Lower leg skin (tissue), 4 donors: ENCODE data around the gene PPP6R3. TPM values are rescaled to one million over a fixed set of nuclear protein-coding genes. Genes with fewer than 3 reads are reported as not detected.

ENCODE experiments used
- DNase-seq, 2 donors: peaks; one replicate each; pipeline ENCODE4 v3.0.0-alpha.2; 2019; ENCODE audit warnings: low spot score in 2 of 2
- H3K4me3 ChIP-seq: fragments of 200-600 bp; sonication (generic); 2 replicates; pipeline ENCODE4 v1.5.1; 2017; ENCODE audit warnings: mild to moderate bottlenecking, low read depth; ENCODE audit not compliant: poor library complexity, severe bottlenecking
- CTCF ChIP-seq, 3 donors: fragments of 450-650 bp; IDR thresholded peaks; one replicate each; pipeline ENCODE4 v1.5.1; 2016; ENCODE audit warnings: antibody characterized with exemption in 3 of 3, mild to moderate bottlenecking in 3 of 3, moderate library complexity in 2 of 3
- POLR2A ChIP-seq, 2 donors: fragments of 450-650 bp; IDR thresholded peaks; one replicate each; pipeline ENCODE4 v1.6.1; 2016 to 2017; ENCODE audit warnings: antibody characterized with exemption in 2 of 2, mild to moderate bottlenecking in 1 of 2, moderate library complexity in 1 of 2
- WGBS, 2 donors: methylation state at CpG; one replicate each; pipeline ENCODE4 v1.1.5; 2018; 5-methylcytosine and 5-hydroxymethylcytosine counted together
- intact Hi-C: fragments of 100-400 bp; cut with DNase I; formaldehyde crosslinking; loops from one replicate; pipeline ENCODE4 v1.15.0; 2023; ENCODE audit warnings: low total_unique reads
- total RNA-seq, 4 donors: library from RNA; depleted of rRNA; stranded (reverse); fragments of >200 nt; gene quantifications; one replicate each; pipeline ENCODE4 v1.1.0, GENCODE V29; 2016

The PPP6R3 gene
- total RNA-seq, 4 donors from 2014 or later = 74.2 to 119 (median 88.6) TPM

GRCh38 chr11:68441466-68442230 is 18.9 kb upstream of the PPP6R3 start:
- TF ChIP-seq POLR2A (IDR thresholded peaks at IDR 0.05) (no peak), CTCF (IDR thresholded peaks at IDR 0.05) (no peak)
- intact Hi-C loops = no loop called here
- no peak for DNase-seq
- WGBS, 2 donors = 64 to 69% methylated on average over 6 of the region's 6 CpGs
- H3K4me3 ChIP-seq = no peak overlapping the region

- TF ChIP-seq CTCF (IDR thresholded peaks at IDR 0.05) (no peak), POLR2A (IDR thresholded peaks at IDR 0.05) (no peak)
- intact Hi-C loops = no loop called here
- 77 to 93% methylated on average over 8 to 10 of the region's 10 CpGs for WGBS, 2 donors
- no peak for DNase-seq
- no peak overlapping the region for H3K4me3 ChIP-seq
These were observed 18.1 kb upstream of the PPP6R3 start for GRCh38 chr11:68442433-68442832.

- H3K4me3 ChIP-seq = no peak overlapping the region
- intact Hi-C loops = no loop called here
- DNase-seq = no peak
- WGBS, 2 donors = 61 to 74% methylated on average over 5 to 6 of the region's 6 CpGs
- TF ChIP-seq POLR2A (IDR thresholded peaks at IDR 0.05) (no peak), CTCF (IDR thresholded peaks at IDR 0.05) (no peak)
These were observed 16.0 kb upstream of the PPP6R3 start for GRCh38 chr11:68444566-68444965.

- TF ChIP-seq CTCF (IDR thresholded peaks at IDR 0.05) (no peak), POLR2A (IDR thresholded peaks at IDR 0.05) (no peak)
- intact Hi-C loops = no loop called here
These were observed 15.0 kb upstream of the PPP6R3 start for GRCh38 chr11:68445531-68446035.

GRCh38 chr11:68446046-68446725 is 14.4 kb upstream of the PPP6R3 start:
- intact Hi-C loops = no loop called here
- DNase-seq = no peak
- H3K4me3 ChIP-seq = no peak overlapping the region
- TF ChIP-seq CTCF (IDR thresholded peaks at IDR 0.05) (no peak), POLR2A (IDR thresholded peaks at IDR 0.05) (no peak)
- WGBS, 2 donors = 85 to 86% methylated on average over 16 to 18 of the region's 18 CpGs

More at GRCh38 chr11:68445531-68446035, 15.0 kb upstream of the PPP6R3 start:
- no peak overlapping the region for H3K4me3 ChIP-seq
- DNase-seq = no peak
- WGBS, 2 donors = 90 to 91% methylated on average over 8 to 11 of the region's 11 CpGs
